A549 treated with dexamethasone at 1 μM for 4 hours (cell line): ENCODE measurements around the gene ZNF879. TPM values are rescaled to one million over a fixed set of nuclear protein-coding genes. Genes with fewer than 3 reads are reported as not detected.

Experiments
- total RNA-seq: library from RNA; stranded (reverse); fragments of 200-300 nt; extraction: Qiagen RNA extraction; gene quantifications from 5 replicates; pipeline ENCODE4 v1.2.3, GENCODE V29; 2022

Gene ZNF879
- 0.57 to 1.1 TPM (median 0.69 TPM) in 5 replicates for total RNA-seq

GRCh38 chr5:179023528-179024189 lies at the start of gene ZNF879:
Gene ZNF879 (plus strand): TSS chr5:179023804. CDS start chr5:179025005, 1,201 bp downstream.

GRCh38 chr5:178994580-178995340 lies 28.8 kb upstream of the ZNF879 start, which contains the start of gene GRM6:
Gene GRM6 (minus strand): TSS chr5:178995320. CDS start chr5:178994944, 376 bp downstream.

GRCh38 chr5:179060116-179061008 lies 36.8 kb downstream of the ZNF879 start, which contains the start of gene ZNF354C:
Gene ZNF354C (plus strand): TSS chr5:179060373. CDS start chr5:179062069, 1,696 bp downstream.

Other genes with a start within 250 kb of the ZNF879 start
- 3.8 to 5.5 TPM (median 4.3 TPM) in 5 replicates for gene ZNF354B, start 163.9 kb upstream of the ZNF879 start, total RNA-seq
- gene ZFP2, start 127.9 kb upstream of the ZNF879 start, total RNA-seq: 0.03 to 0.06 TPM (median 0.04 TPM) in 3 of 5 replicates, not detected in the others
- not detected in 5 replicates for gene ZNF454, start 82.6 kb upstream of the ZNF879 start, total RNA-seq
- not detected in 5 replicates for gene GRM6, start 28.5 kb upstream of the ZNF879 start, total RNA-seq
- gene ZNF354C, start 36.6 kb downstream of the ZNF879 start, total RNA-seq: 0.61 to 1.1 TPM (median 0.74 TPM) in 5 replicates